Measurements from ENCODE around the gene TEX30.

Gene TEX30

DNA sequence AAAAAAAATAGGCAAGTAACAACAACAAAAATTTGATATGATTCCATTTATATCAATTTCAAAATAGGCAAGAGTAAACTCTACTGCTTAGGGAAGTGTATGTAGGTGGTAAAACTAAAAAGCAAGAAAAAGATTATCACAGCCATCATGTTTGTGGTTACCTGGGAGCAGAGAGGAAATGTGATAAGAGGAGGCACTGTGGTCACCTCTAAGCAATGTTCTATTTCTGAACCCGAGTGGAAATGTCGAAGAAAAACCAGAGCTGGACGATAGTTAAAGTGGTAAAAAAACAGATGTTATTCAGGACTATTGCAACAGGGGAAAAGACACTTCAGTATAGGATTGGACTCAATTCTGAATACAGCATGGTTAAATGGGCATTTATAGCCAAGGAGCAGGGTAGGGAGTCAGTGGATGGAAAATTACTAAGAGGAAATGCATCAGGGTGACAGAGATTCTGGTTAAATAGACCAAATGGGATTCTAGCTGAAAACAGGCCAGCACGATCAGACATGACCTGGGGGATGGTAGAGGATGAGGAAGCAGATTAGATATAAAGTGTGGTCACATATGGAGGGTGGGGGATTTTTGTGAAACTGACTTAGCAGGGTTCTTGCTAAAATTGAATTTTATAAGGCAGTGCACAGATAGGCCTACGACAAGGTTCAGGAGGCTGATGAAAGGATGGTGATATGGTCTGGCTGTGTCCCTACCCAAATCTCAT, 6.0 kb upstream of the TEX30 start:
- DNase-seq (ENCODE audit: low spot score) (no peak), FAIRE-seq (no peak)

DNA sequence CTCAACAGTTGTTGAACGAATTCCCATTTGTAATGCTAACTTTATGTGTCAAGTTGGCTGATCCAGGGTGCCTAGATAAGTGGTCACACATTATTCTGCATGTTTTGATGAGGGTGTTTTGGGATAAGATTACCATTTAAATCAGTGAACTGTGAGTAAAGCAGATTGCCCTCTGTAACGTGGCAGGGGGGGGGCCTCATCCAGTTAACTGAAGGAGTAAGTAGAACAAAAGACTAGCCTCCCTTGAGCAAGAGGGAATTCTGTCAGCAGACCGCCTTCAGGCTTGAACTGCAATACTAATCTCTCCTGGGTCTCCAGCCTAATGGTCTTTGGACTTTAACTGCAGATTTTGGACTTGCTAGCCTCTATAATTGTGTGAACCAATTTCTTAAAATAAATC, 4.2 kb upstream of the TEX30 start:
- FAIRE-seq (no peak), DNase-seq (ENCODE audit: low spot score) (no peak)

DNA sequence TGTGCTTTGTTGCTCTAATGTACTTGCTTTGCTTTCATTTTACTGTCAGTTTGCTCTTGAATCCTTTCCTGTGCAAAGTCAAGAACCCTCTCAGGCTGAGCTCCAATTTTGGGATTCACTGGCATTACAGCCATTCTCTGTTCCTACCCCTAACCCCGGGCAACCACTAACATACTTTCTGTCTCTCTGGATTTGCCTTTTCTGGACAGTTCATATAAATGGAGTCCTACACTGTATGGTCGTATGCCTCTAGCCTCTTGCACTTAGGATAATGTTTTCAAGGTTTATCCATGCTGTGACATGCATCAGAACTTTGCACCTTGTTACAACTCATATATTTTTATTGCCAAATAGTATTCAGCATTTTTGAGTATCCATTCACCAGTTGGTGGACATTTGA, 2.7 kb upstream of the TEX30 start:
- DNase-seq (ENCODE audit: low spot score) (no peak), FAIRE-seq (no peak)

- DNase-seq (ENCODE audit: low spot score) (no peak), FAIRE-seq (no peak)
Observed at GRCh38 chr13:102774591-102775520, 1.3 kb upstream of the TEX30 start.

DNA sequence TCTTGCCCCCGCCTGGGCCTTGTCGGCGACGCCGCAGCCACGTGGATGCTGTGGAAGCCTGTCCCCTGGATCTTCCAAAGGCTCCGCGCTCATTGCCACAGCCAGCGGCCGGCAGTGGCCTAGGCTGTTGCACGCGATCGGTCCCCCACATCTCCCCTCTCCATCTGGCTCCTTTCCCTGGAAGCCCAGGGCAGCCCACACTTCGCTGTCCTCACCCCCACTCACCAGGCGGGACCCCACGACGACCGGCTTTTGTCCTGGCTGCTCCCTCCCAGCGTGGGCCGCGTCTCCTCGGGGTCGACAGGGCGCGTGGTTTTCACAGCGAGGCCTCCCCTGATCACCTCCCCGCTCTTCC, 605 bp upstream of the TEX30 start:
- FAIRE-seq (no peak), DNase-seq (ENCODE audit: low spot score) (no peak)

DNA sequence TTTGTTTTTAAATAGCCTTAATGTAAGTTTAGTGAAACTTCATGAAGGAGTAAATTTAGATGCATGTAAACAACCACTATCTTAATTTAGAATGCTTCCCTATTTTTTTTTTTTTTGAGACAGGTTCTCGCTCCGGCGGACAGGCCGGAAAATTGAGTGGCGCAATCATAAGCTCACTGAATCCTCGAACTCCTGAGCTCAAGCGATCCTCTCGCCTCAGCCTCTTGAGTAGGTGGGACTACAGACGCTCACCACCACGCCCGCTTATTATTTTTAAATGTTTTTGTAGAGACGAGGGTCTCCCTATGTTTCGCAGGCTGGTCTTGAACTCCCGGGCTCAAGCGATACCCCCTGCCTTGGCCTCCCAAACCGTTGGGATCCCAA, 1.6 kb downstream of the TEX30 start:
- DNase-seq (ENCODE audit: low spot score), result no peak
- FAIRE-seq, result no peak

DNA sequence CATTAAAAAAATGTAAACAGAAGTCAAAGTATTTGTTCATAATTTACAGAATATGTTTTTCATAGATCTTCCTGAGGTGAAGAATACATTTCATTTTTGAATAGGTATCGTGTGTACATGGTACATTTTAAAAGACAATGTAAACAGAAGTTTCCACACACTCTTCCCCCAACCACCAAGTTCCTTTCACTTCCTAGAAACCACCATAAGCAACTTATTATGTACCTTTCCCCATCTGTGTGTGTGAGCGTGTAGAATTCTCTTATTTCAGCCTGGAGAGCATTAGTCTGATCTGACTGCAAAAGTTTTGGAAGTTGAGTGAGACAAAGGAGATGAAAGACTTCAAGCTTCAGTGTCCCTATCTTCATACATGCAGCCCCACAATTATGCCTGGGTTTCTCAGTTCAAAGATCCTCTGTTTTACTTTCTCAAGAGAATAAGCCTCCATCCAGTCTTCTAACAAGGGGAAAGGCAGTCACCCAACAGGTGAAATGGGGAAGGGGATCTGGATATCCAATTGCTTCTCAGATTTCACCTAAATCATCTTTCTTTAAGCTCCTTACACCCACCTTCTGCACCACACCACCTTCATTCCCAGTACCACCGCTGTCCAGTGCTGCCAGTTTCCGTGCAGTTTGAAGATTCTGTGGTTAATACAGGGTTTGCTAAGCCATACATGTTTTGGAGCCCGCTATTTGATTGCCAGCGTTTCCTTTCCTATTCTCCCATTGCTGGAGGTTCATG, 2.1 kb downstream of the TEX30 start:
- FAIRE-seq (no peak), DNase-seq (ENCODE audit: low spot score) (no peak)

- no peak for FAIRE-seq
- DNase-seq (ENCODE audit: low spot score), result no peak
Observed at GRCh38 chr13:102770435-102770834, 3.2 kb downstream of the TEX30 start.

GRCh38 chr13:102769679-102770078, 3.9 kb downstream of the TEX30 start:
- DNase-seq (ENCODE audit: low spot score), result no peak
- no peak for FAIRE-seq

GRCh38 chr13:102768909-102769308, 4.7 kb downstream of the TEX30 start:
- no peak for DNase-seq (ENCODE audit: low spot score)
- no peak for FAIRE-seq

DNA sequence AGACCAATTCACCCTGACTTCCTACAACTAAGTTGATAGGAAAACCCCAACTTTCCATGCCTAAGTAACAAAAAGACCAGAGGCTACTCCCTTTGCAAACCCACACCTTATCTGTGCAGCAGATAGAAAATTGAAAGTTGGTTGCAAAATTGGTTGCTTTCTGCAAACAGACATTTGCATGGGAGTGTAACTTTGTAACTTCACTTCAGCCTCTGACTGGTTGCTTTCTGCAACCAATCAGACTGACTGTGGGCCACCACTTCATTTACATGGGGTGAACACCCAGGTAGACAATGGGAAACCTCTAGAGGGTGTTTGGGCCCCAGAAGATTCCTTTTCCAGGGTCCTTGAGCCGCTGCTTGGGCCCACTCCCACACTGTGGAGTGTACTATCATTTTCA, 9.8 kb downstream of the TEX30 start:
- FAIRE-seq, result no peak
- DNase-seq (ENCODE audit: low spot score), result no peak

DNA sequence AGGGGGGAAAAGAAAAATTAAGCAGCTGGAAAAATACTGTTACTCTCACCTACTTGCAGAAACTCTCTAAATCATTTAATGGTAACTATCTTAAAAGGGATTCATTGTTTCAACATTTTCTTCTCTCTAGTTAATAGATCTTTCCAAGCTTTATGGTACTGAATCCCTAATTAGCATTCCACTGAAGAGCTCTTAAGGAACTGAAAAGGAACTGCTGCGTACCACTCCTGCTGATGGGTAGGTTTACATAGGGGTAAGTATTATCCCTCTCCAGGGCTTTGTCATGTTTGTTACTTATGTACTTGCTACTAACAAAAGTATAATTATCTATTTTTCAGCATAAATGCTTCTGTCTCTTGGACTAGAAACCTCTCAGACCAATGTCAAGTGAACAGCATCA, 12.5 kb downstream of the TEX30 start:
- no peak for DNase-seq (ENCODE audit: low spot score)
- FAIRE-seq, result no peak

GRCh38 chr13:102758842-102759241, 14.7 kb downstream of the TEX30 start:
- DNase-seq (ENCODE audit: low spot score), result no peak
- FAIRE-seq, result no peak

DNA sequence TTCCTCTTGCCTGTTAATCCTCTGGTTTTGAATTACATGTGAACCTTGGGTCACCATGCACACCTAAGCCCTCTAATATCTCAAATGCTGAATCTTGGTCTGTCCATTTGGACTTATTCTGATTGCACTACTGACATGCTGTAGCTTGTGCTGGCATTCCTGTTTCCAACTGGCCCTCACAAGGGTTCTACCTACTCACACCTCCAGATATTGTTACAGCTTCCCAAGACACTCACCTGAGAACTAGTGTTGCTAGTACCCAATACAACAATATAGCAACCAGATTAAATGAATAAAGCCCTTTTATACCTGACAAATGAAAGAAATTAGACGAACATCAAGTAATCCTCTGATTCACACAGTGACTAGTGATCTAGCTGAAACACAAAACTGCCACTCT, 16.6 kb downstream of the TEX30 start:
- FAIRE-seq (no peak), DNase-seq (ENCODE audit: low spot score) (no peak)

DNA sequence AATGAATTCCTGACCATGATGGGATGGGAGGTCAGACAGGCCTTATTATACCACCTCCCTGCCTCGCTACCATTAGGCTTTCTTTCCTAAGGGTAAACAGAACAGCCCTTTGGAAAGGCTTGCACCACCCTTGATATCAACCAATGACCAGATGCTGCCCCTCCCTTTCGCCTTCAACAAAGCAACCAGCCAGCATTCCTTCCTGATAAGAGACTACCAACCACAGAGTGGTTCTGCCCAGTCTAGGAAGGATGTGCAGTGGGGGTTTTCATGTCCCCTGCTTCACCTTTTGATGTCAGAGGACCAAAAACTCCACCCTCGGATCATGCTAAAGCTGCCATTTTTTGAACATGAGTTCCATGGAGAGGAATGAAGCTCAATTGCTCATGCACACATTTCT, 21.7 kb downstream of the TEX30 start:
- no peak for DNase-seq (ENCODE audit: low spot score)
- FAIRE-seq, result no peak

DNA sequence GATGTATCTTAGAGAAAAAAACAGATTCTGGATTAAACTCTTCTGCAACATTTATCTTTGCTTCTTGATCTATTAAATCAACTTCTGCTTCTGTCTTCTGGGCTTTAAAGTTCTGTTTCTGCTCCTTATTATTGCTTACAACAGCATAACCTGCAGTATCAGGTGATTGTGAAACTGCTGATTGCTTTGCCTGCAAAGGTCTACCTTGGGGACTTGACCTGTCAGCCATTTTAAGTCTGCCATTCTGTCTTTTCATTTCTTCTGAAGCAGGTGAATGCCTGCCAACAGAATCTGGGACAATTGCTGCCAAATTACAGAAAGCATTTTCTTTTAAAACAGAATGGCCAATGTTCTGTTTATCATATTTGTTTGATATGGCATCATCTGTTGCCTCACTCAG, 31.1 kb downstream of the TEX30 start:
- FAIRE-seq, result no peak
- no peak for DNase-seq (ENCODE audit: low spot score)

- FAIRE-seq, result no peak
- no peak for DNase-seq (ENCODE audit: low spot score)
Observed at GRCh38 chr13:102742101-102742500, 31.5 kb downstream of the TEX30 start.

DNA sequence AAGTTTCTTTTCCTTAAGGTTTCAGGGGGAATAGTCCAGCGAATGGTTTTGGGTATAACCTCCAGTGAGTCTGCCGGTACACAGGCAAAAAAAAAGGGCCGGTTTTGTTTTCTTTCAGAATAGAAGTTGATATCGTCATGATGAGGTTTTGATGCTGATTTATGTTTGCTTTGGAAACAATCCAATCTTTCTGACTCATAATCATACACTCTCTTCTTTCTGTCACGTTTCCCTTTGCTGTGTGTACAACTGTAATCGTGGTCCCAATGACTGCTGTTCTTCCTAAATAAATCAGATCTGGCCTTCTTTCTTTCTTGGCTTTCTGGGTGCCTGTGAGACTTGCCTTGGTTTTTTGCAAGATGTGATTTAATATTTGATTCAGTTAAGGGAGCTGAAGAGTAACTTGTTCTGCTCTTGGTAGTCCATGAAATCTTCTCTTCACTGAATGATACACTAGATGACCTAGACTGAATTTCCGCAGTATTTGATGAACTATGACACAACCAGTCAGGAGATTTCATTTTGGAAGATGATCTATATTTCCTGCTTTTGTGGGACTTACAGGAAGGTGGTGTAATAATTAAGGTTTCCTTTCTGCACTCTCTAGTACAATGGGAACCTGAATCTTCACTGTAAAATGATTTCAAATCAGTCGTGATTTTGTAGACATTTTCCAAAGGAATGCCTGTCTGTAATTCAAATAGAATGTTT, 43.9 kb downstream of the TEX30 start:
- DNase-seq (ENCODE audit: low spot score), result peak; percentile 44

GRCh38 chr13:102726430-102726829, 47.2 kb downstream of the TEX30 start:
- DNase-seq (ENCODE audit: low spot score), result no peak

More for the DNA sequence above, 43.9 kb downstream of the TEX30 start:
- FAIRE-seq, result no peak

DNA sequence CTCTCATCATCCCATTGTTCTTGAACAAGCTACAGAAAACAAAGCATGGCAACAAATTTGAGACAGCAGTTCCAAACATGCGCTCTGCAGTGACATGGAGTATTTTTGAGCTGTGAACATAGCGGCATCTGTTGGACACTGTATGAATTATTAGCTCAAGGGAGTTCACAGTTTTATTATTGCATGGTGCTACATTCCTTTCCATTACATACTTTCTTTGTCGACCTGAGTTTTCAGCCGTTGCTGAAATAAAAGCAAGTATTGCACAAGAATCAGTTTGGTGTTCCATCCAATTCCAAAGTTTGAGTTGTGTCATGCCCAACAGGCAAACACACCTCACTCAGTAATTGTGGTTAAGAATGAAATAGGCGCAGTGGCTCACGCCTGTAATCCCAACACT, 48.7 kb downstream of the TEX30 start:
- DNase-seq (ENCODE audit: low spot score) (peak; percentile 39), FAIRE-seq (no peak)

More at GRCh38 chr13:102726430-102726829, 47.2 kb downstream of the TEX30 start:
- no peak for FAIRE-seq

GRCh38 chr13:102721800-102722231, 51.8 kb downstream of the TEX30 start:
- DNase-seq (ENCODE audit: low spot score) (no peak), FAIRE-seq (no peak)
